Tibial artery (tissue), 4 donors: ENCODE data around the gene EMX1.

Experiments used
- DNase-seq, 2 donors: peaks; one replicate each; pipeline ENCODE4 v3.0.0-alpha.2; 2019
- H3K27ac ChIP-seq, 2 donors: fragments of 200-600 bp; sonication (generic) in 1 of 2; 1 replicate in 1 of 2; 2 replicates in 1 of 2; pipeline ENCODE4 v1.5.1; 2018 to 2019; ENCODE audit warnings: mild to moderate bottlenecking in 1 of 2
- H3K27me3 ChIP-seq, 2 donors: fragments of 200-600 bp; sonication (generic) in 1 of 2; one replicate each; pipeline versions ENCODE4 v1.5.1 to v1.6.0; 2016 to 2019
- H3K36me3 ChIP-seq, 3 donors: fragments of 200-600 bp; sonication (generic) in 2 of 3; one replicate each; pipeline ENCODE4 v1.5.1; 2016 to 2019; ENCODE audit warnings: mild to moderate bottlenecking in 2 of 3
- H3K4me1 ChIP-seq, 4 donors: fragments of 200-600 bp; sonication (generic) in 2 of 4; 1 replicate in 3 of 4; 2 replicates in 1 of 4; pipeline ENCODE4 v1.5.1; 2016 to 2019
- H3K4me3 ChIP-seq, 2 donors: fragments of 200-600 bp; sonication (generic) in 1 of 2; 1 replicate in 1 of 2; 2 replicates in 1 of 2; pipeline ENCODE4 v1.5.1; 2018 to 2019; ENCODE audit warnings: mild to moderate bottlenecking in 2 of 2
- H3K9me3 ChIP-seq, 3 donors: fragments of 200-600 bp; sonication (generic) in 1 of 3; one replicate each; pipeline ENCODE4 v1.5.1; 2016 to 2019
- CTCF ChIP-seq, 2 experiments: fragments of 200-600 bp in 1 of 2; fragments of 450-650 bp in 1 of 2; IDR thresholded peaks; one replicate each; pipeline ENCODE4 v1.5.1; 2017 to 2019; ENCODE audit warnings: antibody characterized with exemption in 2 of 2, mild to moderate bottlenecking in 1 of 2, moderate library complexity in 1 of 2
- intact Hi-C: fragments of 100-400 bp; cut with DNase I; formaldehyde crosslinking; loops from one replicate; pipeline ENCODE4 v1.15.0; 2023; ENCODE audit warnings: low total_unique reads

The EMX1 gene

DNA sequence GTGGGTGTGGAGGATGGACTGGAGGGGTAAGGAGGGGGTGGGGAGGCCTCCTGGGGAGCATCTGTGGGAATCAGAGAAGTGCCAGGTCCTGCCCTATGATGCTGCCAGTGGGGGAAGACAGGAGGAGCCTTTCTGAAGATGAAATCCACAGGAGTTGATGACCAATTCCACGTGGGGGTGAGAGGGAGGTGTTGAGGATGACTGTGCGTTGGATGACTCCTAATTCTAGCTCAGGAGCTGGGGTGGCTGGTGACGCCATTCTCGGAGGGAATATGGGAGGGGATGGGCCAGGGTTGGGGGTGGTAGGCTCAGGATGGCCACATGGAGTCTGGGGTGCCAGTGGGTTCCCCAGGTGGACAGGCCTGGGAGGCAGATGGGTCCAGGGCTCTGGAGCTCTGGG, 32.3 kb downstream of the EMX1 start:
- no peak for DNase-seq
- H3K36me3 ChIP-seq, result peaks cover 0 to 8% (median 0%) of the 10 kb centered on the region in 3 donors
- no peaks in the 10 kb centered on the region for H3K9me3 ChIP-seq
- TF ChIP-seq CTCF (IDR thresholded peaks at IDR 0.05), result no peak
- H3K27ac ChIP-seq, result no peak overlapping the region
- no peaks in the 10 kb centered on the region for H3K4me1 ChIP-seq
- no peaks in the 10 kb centered on the region for H3K27me3 ChIP-seq
- no peak overlapping the region for H3K4me3 ChIP-seq
- intact Hi-C loops, result no loop called here

- H3K4me1 ChIP-seq, result no peaks in the 10 kb centered on the region
- intact Hi-C loops, result no loop called here
- no peak for DNase-seq
Observed at GRCh38 chr2:72950558-72951255, 33.4 kb downstream of the EMX1 start.

GRCh38 chr2:72951303-72952095, 34.2 kb downstream of the EMX1 start:
- Histone ChIP-seq H3K9me3 (no peaks in the 10 kb centered on the region), H3K27me3 (no peaks in the 10 kb centered on the region), H3K36me3 (peaks cover 0 to 7% (median 0%) of the 10 kb centered on the region in 3 donors), H3K4me3 (no peak overlapping the region), H3K4me1 (no peaks in the 10 kb centered on the region), H3K27ac (no peak overlapping the region)
- no peak for TF ChIP-seq CTCF (IDR thresholded peaks at IDR 0.05)
- intact Hi-C loops, result no loop called here
- no peak for DNase-seq

More at GRCh38 chr2:72950558-72951255, 33.4 kb downstream of the EMX1 start:
- no peak overlapping the region for H3K27ac ChIP-seq
- TF ChIP-seq CTCF (IDR thresholded peaks at IDR 0.05), result no peak
- H3K27me3 ChIP-seq, result no peaks in the 10 kb centered on the region
- H3K4me3 ChIP-seq, result no peak overlapping the region
- H3K9me3 ChIP-seq, result no peaks in the 10 kb centered on the region
- H3K36me3 ChIP-seq, result no peaks in the 10 kb centered on the region

DNA sequence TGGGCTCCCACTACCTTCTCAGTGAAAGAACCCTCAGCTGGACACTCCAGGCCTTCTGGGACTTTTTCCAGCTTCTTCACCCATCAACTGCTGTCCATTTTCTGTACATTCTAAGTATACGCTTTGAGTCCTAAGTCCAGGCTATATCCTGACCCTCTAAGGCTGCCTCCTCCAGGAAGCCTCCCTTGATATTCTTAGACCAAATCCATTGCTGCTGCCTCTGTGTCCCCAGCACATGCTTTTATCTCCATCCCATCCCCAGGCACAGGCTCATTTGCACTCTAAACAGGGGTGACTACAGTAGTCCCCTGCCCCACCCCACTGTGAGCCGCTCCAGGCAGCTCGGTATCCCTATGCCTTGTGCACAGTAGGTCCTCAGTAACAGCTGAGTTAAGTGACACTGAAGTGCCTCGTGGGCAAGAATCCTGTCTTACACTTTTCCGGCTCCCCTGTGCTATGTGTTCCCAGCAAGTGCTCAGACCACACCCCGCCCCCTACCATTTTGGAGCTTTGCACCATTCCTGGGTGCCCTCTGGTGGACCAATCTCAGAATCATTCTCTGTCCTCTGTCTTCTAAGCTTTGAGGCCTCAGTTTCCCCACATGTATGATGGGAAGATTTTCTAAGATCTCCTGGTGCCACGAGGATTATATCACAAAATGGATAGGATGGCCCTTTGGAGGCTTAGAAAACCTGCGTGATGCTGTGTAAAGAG, 34.9 kb downstream of the EMX1 start:
- H3K4me3 ChIP-seq, result no peak overlapping the region

More for the DNA sequence above, 34.9 kb downstream of the EMX1 start:
- Histone ChIP-seq H3K9me3 (no peaks in the 10 kb centered on the region), H3K36me3 (peaks cover 0 to 15% (median 0%) of the 10 kb centered on the region in 3 donors), H3K27ac (no peak overlapping the region), H3K4me1 (no peaks in the 10 kb centered on the region), H3K27me3 (no peaks in the 10 kb centered on the region)
- intact Hi-C loops, result no loop called here
- no peak for TF ChIP-seq CTCF (IDR thresholded peaks at IDR 0.05)
- DNase-seq, result no peak
